ENCODE measurements around the gene PYGL. TPM values are rescaled to one million over a fixed set of nuclear protein-coding genes. Genes with fewer than 3 reads are reported as not detected.

Gene PYGL
- total and polyA plus RNA-seq, 3 donors from 2014 or later: 12.7 to 16.5 (median 14.3) TPM

DNA sequence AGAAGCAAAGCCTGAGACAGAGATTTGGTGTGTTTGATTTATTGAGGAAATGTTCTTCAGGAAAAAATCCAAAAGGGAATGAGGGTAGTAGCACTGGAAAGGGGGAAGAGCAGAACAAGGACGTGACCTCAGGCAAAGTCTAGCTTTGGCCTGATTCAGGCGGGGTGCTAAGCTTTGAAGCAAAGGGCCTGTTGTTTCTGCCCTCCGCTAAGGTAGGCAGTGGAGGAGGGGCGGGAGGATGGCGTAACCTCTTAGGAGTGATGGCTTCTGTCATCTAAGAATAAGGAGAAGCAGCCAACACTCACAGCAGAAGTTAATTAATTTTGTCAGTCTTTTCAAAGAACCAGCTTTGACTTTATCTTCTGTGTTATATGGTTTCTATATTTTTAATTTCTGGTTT lies 52.0 kb downstream of the PYGL start:
- H3K4me3 ChIP-seq: no peak overlapping the region
- H3K27ac ChIP-seq: no peak overlapping the region
- 70 to 73% methylated on average over 5 of the region's 5 CpGs for WGBS, 2 donors
- intact Hi-C loops (cut with DNase I; ENCODE audit: low total_unique reads): no loop called here
- TF ChIP-seq, protein P1, sequence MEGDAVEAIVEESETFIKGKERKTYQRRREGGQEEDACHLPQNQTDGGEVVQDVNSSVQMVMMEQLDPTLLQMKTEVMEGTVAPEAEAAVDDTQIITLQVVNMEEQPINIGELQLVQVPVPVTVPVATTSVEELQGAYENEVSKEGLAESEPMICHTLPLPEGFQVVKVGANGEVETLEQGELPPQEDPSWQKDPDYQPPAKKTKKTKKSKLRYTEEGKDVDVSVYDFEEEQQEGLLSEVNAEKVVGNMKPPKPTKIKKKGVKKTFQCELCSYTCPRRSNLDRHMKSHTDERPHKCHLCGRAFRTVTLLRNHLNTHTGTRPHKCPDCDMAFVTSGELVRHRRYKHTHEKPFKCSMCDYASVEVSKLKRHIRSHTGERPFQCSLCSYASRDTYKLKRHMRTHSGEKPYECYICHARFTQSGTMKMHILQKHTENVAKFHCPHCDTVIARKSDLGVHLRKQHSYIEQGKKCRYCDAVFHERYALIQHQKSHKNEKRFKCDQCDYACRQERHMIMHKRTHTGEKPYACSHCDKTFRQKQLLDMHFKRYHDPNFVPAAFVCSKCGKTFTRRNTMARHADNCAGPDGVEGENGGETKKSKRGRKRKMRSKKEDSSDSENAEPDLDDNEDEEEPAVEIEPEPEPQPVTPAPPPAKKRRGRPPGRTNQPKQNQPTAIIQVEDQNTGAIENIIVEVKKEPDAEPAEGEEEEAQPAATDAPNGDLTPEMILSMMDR (IDR thresholded peaks at IDR 0.05): no peak
- no peak for TF ChIP-seq POLR2A (IDR thresholded peaks at IDR 0.05)
- H3K27me3 ChIP-seq: no peaks in the 10 kb centered on the region
- no peak for DNase-seq
- no peaks in the 10 kb centered on the region for H3K9me3 ChIP-seq
- H3K36me3 ChIP-seq (ENCODE audit: low read depth, missing control alignments): no peaks in the 10 kb centered on the region
- H3K4me1 ChIP-seq: no peaks in the 10 kb centered on the region

DNA sequence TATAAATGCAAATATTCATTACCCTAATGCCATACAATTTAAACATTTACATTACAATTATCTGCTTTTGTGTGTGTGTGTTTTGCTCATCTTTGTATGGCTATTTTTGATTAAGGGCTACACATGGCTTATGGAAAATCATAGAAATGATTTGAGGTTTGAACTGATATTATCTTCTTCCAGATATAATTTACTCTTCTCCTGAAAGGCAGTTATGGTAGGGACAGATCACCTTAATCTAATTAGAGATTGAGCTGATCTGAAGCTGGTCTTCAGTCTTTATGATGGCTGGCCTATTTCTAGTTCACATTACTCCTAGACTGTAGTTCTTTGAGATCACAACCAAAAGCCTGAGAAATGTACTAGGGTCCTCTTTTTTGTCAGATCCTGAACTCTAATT lies 56.8 kb downstream of the PYGL start:
- DNase-seq: no peak
- no peaks in the 10 kb centered on the region for H3K9me3 ChIP-seq
- H3K27ac ChIP-seq: no peak overlapping the region
- no peaks in the 10 kb centered on the region for H3K36me3 ChIP-seq (ENCODE audit: low read depth, missing control alignments)
- H3K4me1 ChIP-seq: no peaks in the 10 kb centered on the region
- no peak for TF ChIP-seq POLR2A (IDR thresholded peaks at IDR 0.05)
- TF ChIP-seq, protein P1 (IDR thresholded peaks at IDR 0.05): no peak
- intact Hi-C loops (cut with DNase I; ENCODE audit: low total_unique reads): no loop called here
- no peak overlapping the region for H3K4me3 ChIP-seq
- no peaks in the 10 kb centered on the region for H3K27me3 ChIP-seq

DNA sequence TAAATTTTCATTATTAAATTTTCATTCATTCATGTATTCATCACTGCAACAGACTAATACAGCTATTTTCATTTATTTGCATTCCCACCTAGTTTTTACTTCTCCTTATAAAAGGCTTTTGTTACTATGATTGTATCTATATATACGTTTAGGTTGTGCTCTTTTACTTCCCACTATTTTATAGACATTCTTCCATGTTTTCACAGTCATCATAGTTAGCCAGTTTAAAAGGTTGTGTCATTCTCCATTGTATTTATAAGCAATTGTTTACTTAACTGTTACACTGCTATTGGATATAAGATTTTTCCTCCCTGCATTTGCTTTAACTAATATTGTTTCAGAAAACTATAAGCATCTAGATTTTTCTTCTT lies 60.5 kb downstream of the PYGL start:
- TF ChIP-seq, protein P1 (IDR thresholded peaks at IDR 0.05): no peak
- TF ChIP-seq POLR2A (IDR thresholded peaks at IDR 0.05): no peak
- Histone ChIP-seq H3K27ac (no peak overlapping the region), H3K27me3 (no peaks in the 10 kb centered on the region), H3K4me3 (no peak overlapping the region), H3K9me3 (no peaks in the 10 kb centered on the region), H3K36me3 (ENCODE audit: low read depth, missing control alignments) (no peaks in the 10 kb centered on the region), H3K4me1 (no peaks in the 10 kb centered on the region)
- intact Hi-C loops (cut with DNase I; ENCODE audit: low total_unique reads): no loop called here
- 83 to 87% methylated on average over 1 of the region's 1 CpG for WGBS, 2 donors
- no peak for DNase-seq

DNA sequence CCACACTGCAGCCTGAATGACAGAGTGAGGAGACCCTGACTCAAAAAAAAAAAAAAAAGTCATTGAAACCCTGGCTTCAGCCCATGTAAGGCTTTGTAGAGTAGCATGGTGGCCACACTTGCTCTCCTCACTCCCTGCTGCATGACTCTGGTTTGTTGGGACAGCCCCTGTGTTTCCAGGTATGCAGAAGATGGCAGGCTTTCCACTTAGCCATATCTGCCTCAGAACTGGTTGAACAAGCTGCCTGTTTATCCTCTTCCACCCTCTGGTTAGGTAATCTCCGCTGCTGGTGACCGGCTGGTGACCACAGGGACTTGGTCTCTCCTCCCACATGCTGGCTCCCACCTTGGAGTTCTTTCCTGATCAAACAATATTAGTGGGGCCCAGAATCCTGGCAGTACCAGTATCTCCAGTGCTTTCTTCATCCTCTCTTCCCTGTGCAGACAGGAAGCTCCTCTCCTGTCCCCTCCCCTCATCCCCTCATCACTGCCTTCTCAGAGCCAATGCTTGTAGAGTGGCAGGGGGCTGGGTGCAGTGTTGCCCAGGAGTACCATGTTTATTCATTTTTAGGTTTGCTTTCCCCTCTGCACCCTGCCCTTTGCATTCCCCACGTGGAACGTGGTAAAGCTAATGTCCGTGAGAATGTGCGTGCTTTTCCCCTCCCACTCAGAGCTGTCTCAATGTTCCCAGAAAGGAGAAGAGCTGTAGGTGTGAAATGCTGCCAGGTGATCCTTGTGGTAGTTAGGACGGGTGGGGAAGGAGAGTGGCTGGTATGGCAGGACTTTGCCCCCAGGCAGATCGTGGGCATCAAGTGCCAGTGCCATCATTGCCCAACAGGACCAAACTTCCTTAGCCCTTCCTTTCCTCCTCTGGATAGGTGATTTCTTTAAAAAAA lies 61.1 kb downstream of the PYGL start:
- no peaks in the 10 kb centered on the region for H3K9me3 ChIP-seq
- no peak for DNase-seq
- intact Hi-C loops (cut with DNase I; ENCODE audit: low total_unique reads): no loop called here
- WGBS, 2 donors: 85% methylated on average over 8 of the region's 8 CpGs
- TF ChIP-seq, protein P1 (IDR thresholded peaks at IDR 0.05): no peak
- TF ChIP-seq POLR2A (IDR thresholded peaks at IDR 0.05): no peak
- H3K4me1 ChIP-seq: no peaks in the 10 kb centered on the region
- H3K4me3 ChIP-seq: no peak overlapping the region
- H3K36me3 ChIP-seq (ENCODE audit: low read depth, missing control alignments): no peaks in the 10 kb centered on the region
- H3K27me3 ChIP-seq: no peaks in the 10 kb centered on the region
- no peak overlapping the region for H3K27ac ChIP-seq
